HepG2 (cell line): ENCODE data around the gene BATF. TPM values are rescaled to one million over a fixed set of nuclear protein-coding genes. Genes with fewer than 3 reads are reported as not detected.

Experiments used
- FOXA3 ChIP-seq: IDR thresholded peaks from 2 replicates; pipeline ENCODE4 v1.6.1; 2016; ENCODE audit warnings: missing genetic modification reagents, missing compliant biosample characterization
- FOXP1 ChIP-seq, 2 experiments: fragments of 450-650 bp in 1 of 2; IDR thresholded peaks; 2 replicates each; pipeline ENCODE4 v1.6.1; 2017 to 2018; ENCODE audit warnings: antibody characterized with exemption in 1 of 2
- HNF4A ChIP-seq: sonication (generic); formaldehyde crosslinking; IDR thresholded peaks from 2 replicates; pipeline ENCODE4 v1.4.0; 2020; ENCODE audit warnings: missing genetic modification reagents
- HNRNPLL ChIP-seq: fragments of 200-400 bp; formaldehyde crosslinking; IDR thresholded peaks from 2 replicates; pipeline ENCODE4 v1.6.1; 2017; ENCODE audit warnings: mild to moderate bottlenecking, low read depth, low read length; ENCODE audit not compliant: poor library complexity, severe bottlenecking
- MIXL1 ChIP-seq: IDR thresholded peaks from 2 replicates; pipeline ENCODE4 v1.6.1; 2016
- RXRB ChIP-seq: IDR thresholded peaks from 2 replicates; pipeline ENCODE4 v1.6.1; 2016; ENCODE audit warnings: borderline replicate concordance, missing genetic modification reagents, missing compliant biosample characterization
- SMARCC2 ChIP-seq: fragments of 450-650 bp; IDR thresholded peaks from 2 replicates; pipeline ENCODE4 v1.6.1; 2017; ENCODE audit warnings: antibody characterized with exemption, mild to moderate bottlenecking
- TFE3 ChIP-seq: IDR thresholded peaks from 2 replicates; pipeline ENCODE4 v1.6.1; 2016
- YY1 ChIP-seq: IDR thresholded peaks from 2 replicates; pipeline ENCODE4 v1.6.1; 2011; ENCODE audit warnings: low read length, low read depth, moderate library complexity, mild to moderate bottlenecking; ENCODE audit not compliant: insufficient read depth, insufficient replicate concordance
- ZBTB1 ChIP-seq: sonication (generic); formaldehyde crosslinking; IDR thresholded peaks from 2 replicates; pipeline ENCODE4 v1.4.0; 2020; ENCODE audit warnings: missing genetic modification reagents, borderline replicate concordance
- ZNF180 ChIP-seq: sonication (generic); formaldehyde crosslinking; IDR thresholded peaks from 2 replicates; pipeline ENCODE4 v1.4.0; 2020; ENCODE audit warnings: low read depth, missing genetic modification reagents, borderline replicate concordance
- ZNF704 ChIP-seq: sonication (generic); formaldehyde crosslinking; IDR thresholded peaks from 2 replicates; pipeline ENCODE4 v1.8.1; 2023; ENCODE audit warnings: mild to moderate bottlenecking, inconsistent platforms, moderate library complexity, missing genetic modification reagents, borderline replicate concordance
- ZNF747 ChIP-seq: sonication (generic); formaldehyde crosslinking; IDR thresholded peaks from 2 replicates; pipeline ENCODE4 v1.8.1; 2023; ENCODE audit warnings: missing genetic modification reagents, mild to moderate bottlenecking, borderline replicate concordance
- ZNF770 ChIP-seq: sonication (generic); formaldehyde crosslinking; IDR thresholded peaks from 2 replicates; pipeline ENCODE4 v1.5.0; 2020; ENCODE audit warnings: mild to moderate bottlenecking, missing genetic modification reagents
- polyA plus RNA-seq, 8 experiments: library from polyadenylated mRNA; depleted of rRNA in 3 of 8; stranded (reverse) in 7 of 8; unstranded in 1 of 8; fragments of >200 nt; fragmentation: Illumina TruSeq in 4 of 8; extraction: Trizol in 4 of 8; gene quantifications; 2 replicates each; pipeline versions ENCODE4 v1.2.1 to v1.2.3, GENCODE V29; 2011 to 2016; ENCODE audit warnings: low read depth in 4 of 8, missing spikeins in 1 of 8, mixed read lengths in 1 of 8; ENCODE audit not compliant: insufficient read depth in 1 of 8
- total RNA-seq, 5 experiments: library from RNA; depleted of rRNA; stranded (reverse); fragments of >200 nt; fragmentation: Illumina TruSeq; extraction: Trizol; gene quantifications; 2 replicates each; pipeline ENCODE4 v1.2.3, GENCODE V29; 2016; ENCODE audit warnings: low read depth in 1 of 5

The BATF gene
- total and polyA plus RNA-seq, 2 of the 13 experiments (the other 11 are each of a cell fraction or from before 2014, with no cell fraction given), result 0.22 to 0.37 TPM

- TF ChIP-seq ZNF770 (CRISPR knock-in tag), result peak; percentile 82
- no peak for TF ChIP-seq HNRNPLL
- no peak for TF ChIP-seq TFE3
- TF ChIP-seq ZBTB1 (CRISPR knock-in tag), result no peak
- peak; percentile 35; the same call in 1 of the 2 replicates for TF ChIP-seq MIXL1
- peak; percentile 72 for TF ChIP-seq FOXA3 (CRISPR knock-in tag)
- peak; percentile 65 for TF ChIP-seq HNF4A
- no peak for TF ChIP-seq ZNF747
- TF ChIP-seq ZNF704, result no peak
- peak; percentile 49; the same call in 1 of the 2 replicates for TF ChIP-seq RXRB (CRISPR knock-in tag)
- TF ChIP-seq YY1, result no peak
- no peak for TF ChIP-seq FOXP1 (IDR thresholded peaks at IDR 0.05)
- TF ChIP-seq FOXP1 (CRISPR knock-in tag; IDR thresholded peaks at IDR 0.05), result peak; percentile 36; the same call in 1 of the 2 replicates
- no peak for TF ChIP-seq SMARCC2
- no peak for TF ChIP-seq ZNF180 (CRISPR knock-in tag)
Observed at GRCh38 chr14:75535164-75535898, 13.1 kb downstream of the BATF start (continued).
